Measurements from ENCODE around the gene PPP4R4.

PPP4R4 gene

GRCh38 chr14:94322648-94323570 is 148.8 kb downstream of the PPP4R4 start, which contains the start of gene SERPINA6:
TSS of gene SERPINA6 (minus strand) at chr14:94323336. CDS start at chr14:94314648, 8,688 bp downstream.
- Mint-ChIP-seq H3K27me3 (no peaks in the 10 kb centered on the region), H3K9me3 (peaks cover under 1% of the 10 kb centered on the region), H3K4me1 (no peaks in the 10 kb centered on the region), H3K27ac (no peak within 1 kb of the TSS), H3K36me3 (no peaks in the 10 kb centered on the region), H3K4me3 (no peak within 1 kb of the TSS)
- no peak for ATAC-seq (ENCODE audit: low read depth)
- no peak for DNase-seq (ENCODE audit: low spot score in 2 of 2)

- Mint-ChIP-seq H3K27ac (no peak overlapping the region), H3K36me3 (no peaks in the 10 kb centered on the region), H3K4me1 (no peaks in the 10 kb centered on the region), H3K4me3 (no peak overlapping the region), H3K27me3 (peaks cover 2% of the 10 kb centered on the region), H3K9me3 (no peaks in the 10 kb centered on the region)
- ATAC-seq (ENCODE audit: low read depth), result no peak
- DNase-seq (ENCODE audit: low spot score in 2 of 2), result no peak
Observed at GRCh38 chr14:94328196-94328595, 154.1 kb downstream of the PPP4R4 start.

Data from memory B cell (primary cell).